ENCODE results near the gene YAP1.

DNA sequence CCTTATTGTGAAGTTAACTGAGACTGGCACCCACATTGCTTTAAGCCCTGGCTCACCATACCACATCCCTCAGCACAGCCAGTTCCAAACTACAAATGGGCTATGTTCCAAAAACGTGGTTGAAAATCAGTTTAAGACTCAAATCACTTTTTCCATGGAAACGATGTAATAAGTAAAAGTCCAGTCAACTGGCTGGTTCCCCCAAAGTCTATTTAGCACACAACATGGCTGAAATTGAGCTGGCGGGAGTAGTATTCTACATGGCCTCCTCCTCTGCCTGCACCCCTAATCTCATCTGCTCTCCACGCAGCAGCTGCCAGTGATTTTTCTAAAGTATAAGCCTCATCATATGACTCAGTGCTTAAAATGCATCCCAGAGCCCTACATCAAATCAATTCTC is 166.1 kb downstream of the YAP1 start:
- TF ChIP-seq, protein P1, sequence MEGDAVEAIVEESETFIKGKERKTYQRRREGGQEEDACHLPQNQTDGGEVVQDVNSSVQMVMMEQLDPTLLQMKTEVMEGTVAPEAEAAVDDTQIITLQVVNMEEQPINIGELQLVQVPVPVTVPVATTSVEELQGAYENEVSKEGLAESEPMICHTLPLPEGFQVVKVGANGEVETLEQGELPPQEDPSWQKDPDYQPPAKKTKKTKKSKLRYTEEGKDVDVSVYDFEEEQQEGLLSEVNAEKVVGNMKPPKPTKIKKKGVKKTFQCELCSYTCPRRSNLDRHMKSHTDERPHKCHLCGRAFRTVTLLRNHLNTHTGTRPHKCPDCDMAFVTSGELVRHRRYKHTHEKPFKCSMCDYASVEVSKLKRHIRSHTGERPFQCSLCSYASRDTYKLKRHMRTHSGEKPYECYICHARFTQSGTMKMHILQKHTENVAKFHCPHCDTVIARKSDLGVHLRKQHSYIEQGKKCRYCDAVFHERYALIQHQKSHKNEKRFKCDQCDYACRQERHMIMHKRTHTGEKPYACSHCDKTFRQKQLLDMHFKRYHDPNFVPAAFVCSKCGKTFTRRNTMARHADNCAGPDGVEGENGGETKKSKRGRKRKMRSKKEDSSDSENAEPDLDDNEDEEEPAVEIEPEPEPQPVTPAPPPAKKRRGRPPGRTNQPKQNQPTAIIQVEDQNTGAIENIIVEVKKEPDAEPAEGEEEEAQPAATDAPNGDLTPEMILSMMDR (IDR thresholded peaks at IDR 0.05; ENCODE audit: borderline replicate concordance, extremely low read depth, low read length, poor library complexity, severe bottlenecking), result no peak
- no peak for TF ChIP-seq EZH2 (IDR thresholded peaks at IDR 0.05; ENCODE audit: borderline replicate concordance, low read depth, low read length, severe bottlenecking)

Measured in DND-41 (cell line).